GM21526 (cell line): ENCODE results near the gene AGTPBP1.
"Not testable (repeated sequence)": the region's sequence is repeated elsewhere in the genome, so short reads cannot be mapped to it uniquely, and the experiment has no call there.

Experiments used
- ATAC-seq: cut with Tn5 transposase; IDR thresholded peaks from one replicate; pipeline ENCODE4 v1.9.1; 2021; ENCODE audit warnings: moderate library complexity; ENCODE audit not compliant: unreplicated experiment, low FRiP score

AGTPBP1 gene

DNA sequence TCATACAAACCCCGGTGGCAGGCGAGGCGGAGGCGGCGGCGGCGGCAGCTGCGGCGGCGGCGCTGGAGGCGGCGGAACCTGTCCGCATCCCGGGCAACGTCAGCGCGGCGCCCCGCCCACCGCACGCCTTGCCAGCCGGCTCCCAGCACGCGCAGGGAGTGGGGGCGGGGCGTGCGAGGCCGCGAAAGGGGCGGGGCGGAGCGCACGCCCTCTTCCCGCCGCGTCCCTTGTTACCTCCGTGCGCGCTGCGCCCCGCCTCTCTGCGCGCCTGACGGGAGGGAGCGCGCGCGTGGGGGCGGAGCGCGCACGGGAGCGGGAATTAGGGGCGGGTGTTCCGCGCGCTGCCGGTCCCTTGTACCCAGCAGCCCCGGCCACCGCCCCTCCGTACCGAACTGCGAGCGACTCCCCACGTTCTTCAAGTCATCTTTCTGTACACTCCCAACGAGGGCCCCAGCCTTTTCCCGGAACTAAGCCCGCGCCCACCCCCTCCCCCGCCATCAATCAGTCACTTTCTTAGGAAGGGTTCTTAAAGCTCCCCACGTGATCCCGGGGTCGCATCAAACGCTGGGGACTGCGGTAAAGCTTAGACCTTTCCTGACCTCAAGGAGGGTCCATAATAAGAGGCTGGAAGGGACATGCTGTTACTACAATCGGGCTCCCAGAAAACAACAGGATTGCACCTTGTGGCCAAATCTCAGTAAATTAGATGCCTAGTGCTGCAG, at the start of gene AGTPBP1:
AGTPBP1 (minus strand) TSS at position 80 of the 722 bp plus-strand sequence. CDS start 29,421 bp downstream, outside the sequence.
- peak; percentile 85 for ATAC-seq

DNA sequence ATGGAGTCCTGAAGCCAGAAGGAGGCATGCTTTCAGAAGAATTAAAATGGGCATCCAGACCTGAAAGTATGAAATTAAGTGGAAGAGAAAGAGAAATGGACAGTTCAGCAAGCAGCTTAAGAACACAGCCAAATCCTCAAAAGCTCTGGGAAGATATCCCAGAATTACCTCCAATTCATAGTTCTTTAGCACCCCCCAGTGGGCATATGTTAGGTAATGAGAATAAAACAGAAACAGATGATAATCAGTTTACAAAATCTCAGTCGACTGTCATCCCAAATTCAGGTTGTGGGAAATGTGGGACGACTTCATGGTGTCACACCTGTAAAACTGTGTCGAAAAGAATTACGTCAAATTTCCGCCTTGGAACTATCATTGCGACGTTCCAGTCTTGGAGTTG, 44.4 kb upstream of the AGTPBP1 start:
- not testable (repeated sequence) for ATAC-seq

DNA sequence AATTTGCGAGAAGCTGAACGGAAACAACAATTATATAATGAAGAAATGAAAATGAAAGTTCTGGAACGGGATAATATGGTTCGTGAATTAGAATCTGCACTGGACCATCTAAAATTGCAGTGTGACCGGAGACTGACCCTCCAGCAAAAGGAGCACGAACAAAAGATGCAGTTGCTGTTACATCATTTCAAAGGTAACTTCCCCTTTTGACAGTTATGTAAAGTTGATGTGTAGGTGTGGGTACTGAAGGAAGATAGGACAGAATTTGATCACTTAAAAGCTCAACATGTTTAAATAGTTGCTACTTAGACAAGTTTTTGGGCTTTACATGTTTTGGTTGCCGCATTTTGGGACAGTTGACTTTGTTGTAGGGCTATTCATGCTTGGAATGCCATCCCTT, 32.1 kb upstream of the AGTPBP1 start:
- ATAC-seq, result not testable (repeated sequence)

DNA sequence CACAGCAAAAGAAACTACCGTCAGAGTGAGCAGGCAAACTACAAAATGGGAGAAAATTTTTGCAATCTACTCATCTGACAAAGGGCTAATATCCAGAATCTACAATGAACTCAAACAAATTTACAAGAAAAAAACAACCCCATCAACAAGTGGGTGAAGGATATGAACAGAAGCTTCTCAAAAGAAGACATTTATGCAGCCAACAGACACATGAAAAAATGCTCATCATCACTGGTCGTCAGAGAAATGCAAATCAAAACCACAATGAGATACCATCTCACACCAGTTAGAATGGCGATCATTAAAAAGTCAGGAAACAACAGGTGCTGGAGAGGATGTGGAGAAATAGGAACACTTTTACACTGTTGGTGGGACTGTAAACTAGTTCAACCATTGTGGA, 20.0 kb upstream of the AGTPBP1 start:
- ATAC-seq, result not testable (repeated sequence)

DNA sequence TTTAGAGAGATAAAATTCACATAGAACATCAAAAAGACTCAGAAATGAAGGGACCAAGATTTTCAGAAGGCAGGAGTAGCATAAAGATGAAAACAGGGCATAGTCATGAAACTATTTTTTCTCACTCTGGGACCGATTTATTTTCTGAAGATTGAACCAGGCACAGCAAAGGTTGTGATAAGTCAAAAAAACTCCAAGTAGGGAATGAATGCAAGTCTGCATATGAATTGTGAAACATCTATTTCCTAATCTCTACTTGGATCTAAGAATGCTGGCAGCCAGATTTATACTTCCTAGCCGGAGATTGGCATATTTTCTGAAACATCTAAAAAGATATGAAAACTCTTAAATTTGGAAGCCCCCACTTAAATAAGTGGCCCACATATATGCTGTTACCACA, 16.0 kb upstream of the AGTPBP1 start:
- ATAC-seq, result not testable (repeated sequence)

- not testable (repeated sequence) for ATAC-seq
These were observed 14.5 kb upstream of the AGTPBP1 start for GRCh38 chr9:85756216-85756615.

DNA sequence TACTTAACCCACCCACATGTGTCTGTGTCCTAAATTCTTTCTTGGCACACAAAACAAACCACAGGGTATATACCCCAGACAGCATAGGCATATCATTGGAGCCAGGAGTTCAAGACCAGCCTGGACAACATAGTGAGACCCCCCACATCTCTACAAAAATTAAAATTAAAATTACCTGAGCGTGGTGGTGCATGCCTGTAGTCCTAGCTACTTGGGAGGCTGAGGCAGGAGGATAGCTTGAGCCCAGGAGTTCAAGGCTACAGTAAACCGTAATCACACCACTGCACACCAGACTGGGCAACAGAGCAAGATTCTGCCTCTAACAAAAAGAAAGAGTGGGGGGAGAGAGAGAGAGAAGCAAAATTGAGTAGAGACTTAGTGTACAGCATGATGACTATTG, 4.6 kb upstream of the AGTPBP1 start:
- ATAC-seq, result no peak

GRCh38 chr9:85745203-85745602, 3.4 kb upstream of the AGTPBP1 start:
- no peak for ATAC-seq

- no peak for ATAC-seq
These were observed 2.7 kb upstream of the AGTPBP1 start for GRCh38 chr9:85744480-85744879.

- ATAC-seq, result no peak
These were observed 1.7 kb upstream of the AGTPBP1 start for GRCh38 chr9:85743275-85744128.

DNA sequence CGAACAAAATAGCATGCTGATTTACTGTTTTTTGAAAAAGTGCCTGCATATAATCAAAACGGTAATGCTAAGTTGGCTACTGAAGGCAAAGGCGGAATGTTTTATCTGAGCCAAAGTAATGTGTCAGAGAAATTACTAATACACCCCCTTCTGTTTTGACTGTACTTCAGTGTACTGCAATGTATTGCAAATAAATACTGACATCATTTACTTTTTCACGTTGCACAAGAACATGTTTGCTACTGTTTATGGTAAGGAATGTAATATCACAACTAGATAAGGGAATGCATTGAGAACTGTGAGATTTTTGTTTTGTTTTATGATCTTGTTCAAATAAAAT, 813 bp upstream of the AGTPBP1 start:
- no peak for ATAC-seq

DNA sequence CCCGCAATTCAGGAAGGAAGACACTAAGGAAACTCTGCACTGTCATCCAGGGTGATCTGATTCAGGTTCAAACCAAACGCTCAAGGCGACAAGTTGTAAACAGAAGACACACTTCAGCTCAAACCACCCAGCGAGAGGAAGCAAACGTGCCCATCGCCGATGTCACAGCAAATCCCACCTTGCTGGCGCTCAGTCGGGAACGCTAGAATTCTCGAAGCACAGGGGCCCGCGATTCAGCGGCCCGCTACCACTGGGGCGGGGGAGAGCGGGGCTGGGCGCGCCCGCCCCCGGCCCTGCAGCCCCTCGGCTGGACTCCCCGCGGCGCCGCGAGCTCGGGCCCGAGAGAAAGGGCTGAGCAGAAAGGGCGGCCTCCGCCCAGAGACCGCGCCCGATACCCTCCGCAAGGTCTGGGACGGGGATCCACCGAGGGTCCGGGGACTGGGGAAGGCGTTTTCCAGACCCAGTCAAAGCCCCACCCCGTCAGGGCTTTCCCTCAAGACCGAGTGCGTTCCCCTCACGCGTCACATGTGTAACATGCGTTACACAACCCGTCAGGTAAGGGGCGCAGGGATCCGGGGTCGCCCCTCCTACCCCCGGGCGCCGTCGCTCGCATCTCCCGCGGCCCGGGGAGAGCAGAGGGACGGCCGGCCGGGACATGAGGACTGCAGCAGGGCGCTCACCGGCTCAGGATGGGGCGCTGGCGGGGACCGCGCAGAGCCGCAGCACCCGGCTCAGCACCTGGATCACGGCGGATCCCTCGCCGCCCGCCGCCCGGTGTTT, 469 bp downstream of the AGTPBP1 start:
- ATAC-seq, result peak; percentile 48

DNA sequence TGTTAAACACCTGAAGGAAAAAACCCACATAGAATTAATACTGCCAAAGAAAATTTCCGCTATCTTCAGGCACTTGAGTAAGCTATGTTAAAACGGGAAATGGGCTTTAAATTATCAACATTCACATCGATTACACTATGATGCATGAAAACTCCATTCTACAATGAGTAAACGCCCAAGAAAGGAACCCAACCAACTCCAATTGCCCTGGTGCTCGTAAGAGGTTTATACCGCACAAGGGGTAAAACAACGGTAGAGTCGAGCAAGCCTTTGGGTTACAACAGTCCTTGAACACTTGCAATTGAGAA, 1.0 kb downstream of the AGTPBP1 start:
- ATAC-seq, result peak; percentile 6

GRCh38 chr9:85738509-85738908, 3.2 kb downstream of the AGTPBP1 start:
- ATAC-seq, result no peak

- ATAC-seq, result no peak
These were observed 4.1 kb downstream of the AGTPBP1 start for GRCh38 chr9:85737671-85738070.

- ATAC-seq, result no peak
These were observed 10.7 kb downstream of the AGTPBP1 start for GRCh38 chr9:85730916-85731630.

DNA sequence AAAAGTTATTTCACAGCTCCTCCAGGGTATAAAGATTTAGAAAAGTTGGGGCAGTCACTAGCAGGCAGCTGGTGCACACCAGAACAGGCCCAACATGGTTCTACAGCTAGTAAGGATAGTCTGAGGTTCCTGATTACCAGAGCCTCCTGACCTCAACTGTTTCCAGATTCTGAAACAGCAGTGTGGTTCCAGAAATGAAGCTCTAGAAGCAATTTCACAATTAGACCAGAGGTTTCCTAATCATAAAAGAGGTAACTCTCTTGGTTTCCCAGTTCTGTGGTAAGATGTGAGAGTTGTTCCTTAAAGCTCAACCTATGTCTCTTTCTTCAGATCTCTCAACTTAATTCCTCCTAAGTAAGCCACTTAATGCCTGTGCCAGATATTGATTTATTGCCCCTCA, 11.9 kb downstream of the AGTPBP1 start:
- no peak for ATAC-seq

- no peak for ATAC-seq
These were observed 14.3 kb downstream of the AGTPBP1 start for GRCh38 chr9:85727500-85727899.

GRCh38 chr9:85726737-85727136, 15.0 kb downstream of the AGTPBP1 start:
- ATAC-seq, result no peak

GRCh38 chr9:85723215-85723614, 18.5 kb downstream of the AGTPBP1 start:
- ATAC-seq, result no peak

DNA sequence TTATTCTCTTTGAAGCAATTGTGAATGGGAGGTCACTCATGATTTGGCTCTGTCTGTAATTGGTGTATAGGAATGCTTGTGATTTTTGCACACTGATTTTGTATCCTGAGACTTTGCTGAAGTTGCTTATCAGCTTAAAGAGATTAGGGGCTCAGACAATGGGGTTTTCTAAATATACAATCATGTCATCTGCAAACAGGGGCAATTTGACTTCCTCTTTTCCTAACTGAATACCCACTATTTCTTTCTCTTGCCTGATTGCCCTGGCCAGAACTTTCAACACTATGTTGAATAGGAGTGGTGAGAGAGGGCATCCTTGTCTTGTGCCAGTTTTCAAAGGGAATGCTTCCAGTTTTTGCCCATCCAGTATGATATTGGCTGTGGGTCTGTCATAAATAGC, 22.3 kb downstream of the AGTPBP1 start:
- ATAC-seq, result not testable (repeated sequence)
